Measurements from ENCODE around the gene AIFM2.

The AIFM2 gene

DNA sequence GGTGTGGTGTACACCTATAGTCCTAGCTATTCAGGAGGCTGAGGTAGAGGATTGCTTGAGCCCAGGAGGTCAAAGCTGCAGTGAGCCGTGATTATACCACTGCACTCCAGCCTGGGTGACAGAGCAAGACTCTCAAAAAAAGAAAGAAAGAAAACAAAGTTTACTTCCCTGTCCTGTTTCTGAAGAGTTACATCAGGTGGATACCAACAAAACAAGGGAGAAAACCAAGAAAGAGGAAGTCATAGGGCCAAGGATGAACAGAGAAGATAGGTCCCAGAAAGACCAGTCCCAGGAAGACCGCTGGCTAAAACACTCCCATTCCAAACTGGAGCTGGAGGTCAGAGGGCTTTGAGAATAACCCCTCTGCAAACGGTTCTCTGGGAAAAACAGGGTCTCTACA is 66.4 kb downstream of the AIFM2 start:
- DNase-seq (ENCODE audit: low read depth): no peak
- no peak overlapping the region for H3K4me3 ChIP-seq (ENCODE audit: control insufficient read depth, low read depth, low read length)
- TF ChIP-seq, protein P1, sequence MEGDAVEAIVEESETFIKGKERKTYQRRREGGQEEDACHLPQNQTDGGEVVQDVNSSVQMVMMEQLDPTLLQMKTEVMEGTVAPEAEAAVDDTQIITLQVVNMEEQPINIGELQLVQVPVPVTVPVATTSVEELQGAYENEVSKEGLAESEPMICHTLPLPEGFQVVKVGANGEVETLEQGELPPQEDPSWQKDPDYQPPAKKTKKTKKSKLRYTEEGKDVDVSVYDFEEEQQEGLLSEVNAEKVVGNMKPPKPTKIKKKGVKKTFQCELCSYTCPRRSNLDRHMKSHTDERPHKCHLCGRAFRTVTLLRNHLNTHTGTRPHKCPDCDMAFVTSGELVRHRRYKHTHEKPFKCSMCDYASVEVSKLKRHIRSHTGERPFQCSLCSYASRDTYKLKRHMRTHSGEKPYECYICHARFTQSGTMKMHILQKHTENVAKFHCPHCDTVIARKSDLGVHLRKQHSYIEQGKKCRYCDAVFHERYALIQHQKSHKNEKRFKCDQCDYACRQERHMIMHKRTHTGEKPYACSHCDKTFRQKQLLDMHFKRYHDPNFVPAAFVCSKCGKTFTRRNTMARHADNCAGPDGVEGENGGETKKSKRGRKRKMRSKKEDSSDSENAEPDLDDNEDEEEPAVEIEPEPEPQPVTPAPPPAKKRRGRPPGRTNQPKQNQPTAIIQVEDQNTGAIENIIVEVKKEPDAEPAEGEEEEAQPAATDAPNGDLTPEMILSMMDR (conservative IDR thresholded peaks at IDR 0.05; ENCODE audit: control insufficient read depth, insufficient read depth, low read depth, low read length): no peak

DNA sequence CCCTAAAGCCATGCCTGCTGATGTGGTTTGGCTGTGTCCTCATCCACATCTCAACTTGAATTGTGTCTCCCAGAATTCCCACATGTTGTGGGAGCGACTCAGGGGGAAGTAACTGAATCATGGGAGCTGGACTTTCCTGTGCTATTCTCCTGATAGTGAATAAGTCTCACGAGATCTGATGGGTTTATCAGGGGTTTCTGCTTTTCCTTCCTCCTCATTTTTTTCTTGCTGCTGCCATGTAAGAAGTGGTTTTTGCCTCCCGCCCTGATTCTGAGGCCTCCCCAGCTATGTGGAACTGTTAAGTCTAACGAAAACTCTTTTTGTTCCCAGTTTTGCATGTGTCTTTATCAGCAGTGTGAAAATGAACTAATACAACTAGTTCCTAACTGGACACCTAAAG is 68.1 kb downstream of the AIFM2 start:
- H3K4me3 ChIP-seq (ENCODE audit: control insufficient read depth, low read depth, low read length): no peak overlapping the region
- TF ChIP-seq, protein P1 (conservative IDR thresholded peaks at IDR 0.05; ENCODE audit: control insufficient read depth, insufficient read depth, low read depth, low read length): no peak
- DNase-seq (ENCODE audit: low read depth): no peak

DNA sequence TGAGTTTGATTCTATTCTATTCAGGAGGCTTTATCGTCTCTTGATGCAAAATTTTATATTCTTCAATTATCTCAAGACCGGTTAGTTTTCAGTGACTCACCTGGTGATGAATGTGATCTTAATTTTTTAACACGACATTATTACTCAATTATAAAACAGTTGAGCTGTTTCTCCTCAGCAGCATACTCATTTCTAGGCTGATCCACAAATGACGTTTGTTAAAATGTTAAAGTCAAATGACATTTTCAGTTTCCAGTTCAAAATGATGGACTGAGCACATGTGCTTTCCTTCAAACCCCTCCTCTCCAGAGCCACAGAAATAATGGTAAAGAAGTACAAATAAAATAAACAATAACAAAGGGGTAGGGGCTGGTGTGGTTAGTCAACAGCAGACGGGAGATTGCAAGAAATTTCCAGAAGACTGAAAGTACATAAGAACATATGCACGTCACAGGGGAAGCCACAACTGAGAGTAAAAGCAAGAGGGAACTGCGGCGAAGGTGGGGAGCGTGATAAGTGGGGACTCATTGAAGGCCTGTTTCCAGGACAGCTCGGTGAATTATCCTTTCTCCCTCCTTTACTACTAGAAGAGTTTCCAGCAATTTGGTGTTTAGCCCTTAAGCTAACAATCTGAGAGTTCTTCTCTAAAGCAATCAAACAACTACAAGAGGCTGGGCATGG is 69.1 kb downstream of the AIFM2 start:
- no peak for DNase-seq (ENCODE audit: low read depth)
- TF ChIP-seq, protein P1 (conservative IDR thresholded peaks at IDR 0.05; ENCODE audit: control insufficient read depth, insufficient read depth, low read depth, low read length): no peak
- H3K4me3 ChIP-seq (ENCODE audit: control insufficient read depth, low read depth, low read length): no peak overlapping the region

Data from fibroblast of mammary gland (primary cell).